Activated T-cell treated with anti-CD3 and anti-CD28 coated beads for 4 hours (primary cell): ENCODE data around the gene ADCYAP1R1.

Experiments used
- DNase-seq: peaks from one replicate; pipeline ENCODE4 v3.0.0-alpha.2; 2020

The ADCYAP1R1 gene

DNA sequence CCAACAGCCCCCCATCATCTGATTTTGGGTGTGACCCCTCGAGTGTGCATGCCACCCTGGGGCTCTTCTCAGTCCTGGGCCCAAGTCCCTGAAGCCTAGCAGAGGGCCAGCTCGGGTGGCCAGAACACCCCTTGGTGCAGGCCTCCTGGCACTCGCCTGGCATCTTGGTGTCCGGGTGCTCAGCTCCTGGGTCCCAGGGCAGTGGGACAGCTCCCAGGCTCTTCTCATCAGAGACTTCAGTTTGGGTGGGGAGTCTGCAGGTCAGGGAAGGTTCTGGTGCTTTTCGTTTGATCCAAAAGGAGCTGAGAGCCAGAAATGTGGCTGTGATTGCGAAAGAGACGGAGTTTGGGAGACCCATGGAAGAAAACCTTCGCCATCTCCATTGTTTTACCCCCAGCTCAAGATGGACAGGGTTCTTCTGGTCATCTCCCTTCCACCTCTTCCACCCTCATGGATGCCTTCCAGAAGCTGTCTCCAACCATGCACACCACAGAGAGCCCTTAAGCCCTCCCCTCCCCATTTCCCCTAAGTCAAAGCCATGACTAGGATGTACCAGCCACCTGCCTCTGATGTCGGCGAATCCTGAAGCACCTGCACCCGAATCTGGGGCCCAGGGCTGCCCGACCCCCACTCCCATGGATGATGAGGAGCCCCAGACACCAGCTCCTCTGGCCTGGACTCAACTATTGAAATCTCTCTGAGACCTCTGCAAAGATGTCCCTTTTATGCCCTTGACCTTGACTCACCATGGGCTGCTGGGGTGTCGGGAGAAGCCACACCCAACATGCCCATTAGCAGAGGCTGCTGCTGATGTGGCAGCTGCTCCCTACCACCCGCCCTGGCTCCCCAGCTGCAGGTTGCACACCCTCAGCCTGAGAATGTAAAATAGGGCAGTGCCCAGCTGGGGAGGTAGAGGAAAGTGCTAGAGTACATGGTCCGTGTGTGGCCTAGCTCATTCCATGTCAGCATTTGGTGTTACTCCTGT lies 55.3 kb downstream of the ADCYAP1R1 start:
- DNase-seq: no peak

DNA sequence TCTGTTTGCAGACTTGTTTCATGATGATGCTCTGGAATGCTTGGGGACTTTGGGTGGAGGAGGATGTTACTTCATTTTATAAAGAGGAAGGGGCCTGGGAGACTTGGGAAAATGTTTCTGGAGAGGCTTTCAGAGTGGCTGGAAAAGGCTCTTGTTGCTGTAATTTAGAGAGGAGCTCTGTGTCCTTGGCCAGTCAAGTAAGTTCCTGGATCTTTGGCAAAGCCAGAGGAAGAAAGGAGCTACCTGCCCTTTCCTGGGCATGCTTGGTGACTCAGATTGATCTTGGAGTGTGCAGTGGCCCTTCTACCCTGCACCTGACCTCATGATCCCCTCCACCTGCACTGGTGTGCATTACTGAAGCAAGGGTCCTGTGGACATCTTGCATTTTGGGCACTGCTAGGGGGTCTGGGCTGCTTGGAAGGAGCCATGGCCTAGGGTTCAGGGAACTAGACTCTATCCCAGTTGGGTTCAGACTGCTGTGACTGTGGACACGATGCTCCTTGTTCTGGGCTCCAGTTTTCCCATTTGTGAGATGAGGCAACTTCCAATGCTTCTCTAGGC lies 56.1 kb downstream of the ADCYAP1R1 start:
- no peak for DNase-seq

DNA sequence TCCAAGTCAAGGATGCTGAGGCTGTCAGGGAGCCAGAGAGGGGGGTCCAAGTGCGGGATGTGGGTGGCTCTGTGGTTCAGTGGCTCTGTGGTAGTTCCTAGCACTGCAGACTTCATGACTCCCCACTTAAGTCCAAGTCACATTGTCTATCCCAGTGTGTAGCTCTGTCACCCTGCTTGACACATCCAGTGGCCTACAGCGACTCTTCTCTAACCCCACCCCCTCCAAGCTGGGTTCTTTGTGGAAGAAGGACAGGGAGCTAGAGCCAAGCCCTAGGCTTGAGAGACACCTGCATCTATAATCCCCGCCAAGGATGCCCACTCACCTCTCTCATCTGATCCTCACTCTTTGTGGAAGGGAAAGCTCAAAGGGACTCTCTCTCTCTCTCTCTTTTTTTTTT lies 57.6 kb downstream of the ADCYAP1R1 start:
- no peak for DNase-seq

DNA sequence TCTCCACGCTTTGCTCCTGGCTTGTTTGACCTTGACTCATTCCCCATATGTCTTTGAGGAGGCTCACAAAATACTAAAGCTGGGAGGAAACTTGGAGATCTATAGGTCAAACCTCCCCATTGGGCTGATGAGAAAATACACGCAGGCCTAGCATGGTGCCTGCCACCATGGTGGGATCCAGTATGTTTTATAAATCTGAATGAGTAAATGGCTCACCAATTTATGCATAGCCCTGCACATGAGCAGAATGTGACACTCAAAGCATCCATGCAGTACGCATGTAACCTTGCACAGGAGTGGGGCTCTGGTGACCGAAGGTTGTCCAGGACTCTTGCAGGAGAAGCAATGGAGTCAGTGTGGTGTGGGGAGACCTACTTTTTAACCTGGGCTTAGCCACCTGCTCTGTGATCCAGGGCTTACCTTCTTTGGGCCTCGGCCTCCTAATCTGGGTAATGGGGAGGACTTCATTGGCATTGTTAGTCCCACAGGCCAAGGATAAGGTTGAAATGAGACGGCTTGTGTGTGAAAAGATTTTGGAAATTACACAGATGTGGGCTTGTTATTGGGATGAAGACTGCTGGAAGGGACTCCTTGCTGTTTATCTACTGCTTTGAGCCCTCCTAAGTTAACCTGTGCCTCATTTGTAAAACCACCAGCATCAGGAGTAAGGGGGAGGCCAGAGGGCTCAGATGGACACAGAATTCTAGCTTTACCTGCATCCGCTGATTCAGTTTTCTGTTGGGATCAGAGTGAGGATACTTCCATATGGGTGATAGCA lies 58.4 kb downstream of the ADCYAP1R1 start:
- no peak for DNase-seq

DNA sequence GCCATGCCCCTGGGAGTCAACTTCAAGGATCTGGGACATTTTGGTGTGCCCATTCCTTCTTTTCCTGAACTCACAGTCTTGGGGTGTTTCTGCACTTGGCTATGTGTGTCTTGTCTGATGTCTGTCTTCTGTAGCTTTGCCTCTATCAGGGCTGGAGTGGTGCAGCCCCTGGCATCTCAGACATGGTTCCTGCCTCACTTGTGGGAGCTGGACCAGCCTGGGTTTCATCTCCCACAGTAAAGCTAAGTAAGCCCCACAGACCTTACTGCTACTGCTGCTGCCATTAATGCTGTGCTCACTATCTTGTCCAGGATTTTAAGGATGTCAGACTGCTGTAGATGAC lies 59.0 kb downstream of the ADCYAP1R1 start:
- DNase-seq: no peak

DNA sequence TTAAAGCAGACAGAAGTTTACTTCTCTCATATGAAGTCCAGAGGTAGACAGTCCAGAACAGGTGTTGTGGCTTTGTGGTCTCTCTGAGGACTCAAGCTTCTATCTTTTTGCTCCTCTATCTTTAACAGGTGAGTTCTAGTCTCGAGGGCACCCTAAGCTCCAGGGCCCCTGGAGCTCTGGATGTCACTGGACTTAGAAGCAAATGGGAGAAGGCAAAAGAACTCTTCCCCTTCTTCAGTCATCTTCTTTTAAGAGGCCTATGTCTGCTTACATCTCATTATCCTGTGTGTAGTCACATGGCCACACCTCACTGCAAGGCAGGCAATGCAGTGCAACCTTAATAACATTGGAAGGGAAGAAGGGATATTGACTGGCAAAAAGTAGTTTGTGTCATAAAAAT lies 61.6 kb downstream of the ADCYAP1R1 start:
- no peak for DNase-seq

DNA sequence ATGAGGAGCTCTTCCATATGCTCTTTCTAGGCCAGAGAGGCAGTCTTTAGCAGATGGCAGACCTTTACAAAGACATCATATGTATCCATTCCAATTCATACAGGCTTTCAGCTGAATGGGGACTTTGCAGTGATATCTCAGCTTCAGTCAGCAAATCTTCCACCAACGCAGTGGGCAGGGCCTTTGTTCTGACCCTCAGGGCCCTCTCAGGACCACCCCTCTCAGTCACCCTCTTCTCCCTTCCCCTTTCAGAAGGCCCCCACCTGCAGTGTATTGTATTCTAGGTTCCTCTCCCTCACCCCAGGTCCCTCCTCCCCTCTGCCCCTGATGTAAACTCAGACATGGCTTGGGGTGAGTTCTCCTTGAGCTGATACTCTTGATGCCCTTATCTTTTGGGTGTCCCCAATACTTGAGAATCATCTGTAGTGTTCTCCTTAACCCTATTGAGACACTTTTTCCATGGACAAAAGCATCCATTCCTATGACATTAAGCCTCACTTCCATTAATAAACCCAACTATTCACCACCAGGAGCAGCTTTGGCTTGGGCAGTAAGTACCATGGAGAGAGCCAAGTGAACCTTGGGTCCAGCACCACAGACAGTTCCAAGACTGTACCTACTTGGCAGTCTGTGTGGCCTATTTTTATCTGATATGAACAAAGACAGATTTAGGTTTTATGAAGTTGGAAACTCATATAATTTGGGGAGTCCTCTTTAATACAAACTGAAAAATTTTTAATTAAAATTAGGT lies 62.7 kb downstream of the ADCYAP1R1 start:
- DNase-seq: no peak

DNA sequence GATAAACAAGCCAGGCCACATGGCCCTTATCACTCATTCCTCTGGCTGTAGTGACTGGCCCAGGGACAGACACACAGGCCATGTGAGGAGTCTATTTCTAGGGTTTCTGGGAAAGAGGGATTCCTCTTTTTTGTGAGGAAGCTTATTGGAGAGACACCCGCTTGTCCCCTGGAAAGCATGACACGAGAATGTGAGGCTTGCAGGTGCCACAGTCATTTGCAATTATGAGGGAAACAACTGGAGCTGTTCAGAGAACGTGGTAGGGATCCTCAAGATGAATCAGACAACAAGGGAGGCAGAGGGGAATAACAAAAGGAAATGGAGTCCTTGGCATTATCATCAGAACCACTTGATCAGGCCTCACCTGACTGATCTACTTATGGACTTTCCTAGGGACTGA lies 64.5 kb downstream of the ADCYAP1R1 start:
- DNase-seq: no peak

DNA sequence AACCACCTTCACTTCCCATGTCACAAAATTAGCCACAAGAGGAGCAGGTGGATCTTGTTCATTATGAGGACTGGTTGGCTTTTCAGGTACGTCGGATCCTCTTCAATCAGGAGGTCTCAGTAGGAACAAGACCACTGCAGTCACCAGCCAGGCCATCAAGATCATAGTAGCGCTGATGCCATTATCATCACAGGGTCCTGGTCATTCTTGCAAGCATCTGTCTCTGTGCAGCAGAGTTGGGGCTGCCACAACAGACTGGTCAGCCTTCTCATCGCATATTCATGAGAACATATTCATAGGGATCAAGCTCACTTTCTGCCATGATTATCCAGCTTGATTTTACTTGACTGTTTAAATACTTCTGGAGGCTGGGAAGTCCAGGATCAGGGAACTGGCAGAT lies 67.1 kb downstream of the ADCYAP1R1 start:
- DNase-seq: no peak

DNA sequence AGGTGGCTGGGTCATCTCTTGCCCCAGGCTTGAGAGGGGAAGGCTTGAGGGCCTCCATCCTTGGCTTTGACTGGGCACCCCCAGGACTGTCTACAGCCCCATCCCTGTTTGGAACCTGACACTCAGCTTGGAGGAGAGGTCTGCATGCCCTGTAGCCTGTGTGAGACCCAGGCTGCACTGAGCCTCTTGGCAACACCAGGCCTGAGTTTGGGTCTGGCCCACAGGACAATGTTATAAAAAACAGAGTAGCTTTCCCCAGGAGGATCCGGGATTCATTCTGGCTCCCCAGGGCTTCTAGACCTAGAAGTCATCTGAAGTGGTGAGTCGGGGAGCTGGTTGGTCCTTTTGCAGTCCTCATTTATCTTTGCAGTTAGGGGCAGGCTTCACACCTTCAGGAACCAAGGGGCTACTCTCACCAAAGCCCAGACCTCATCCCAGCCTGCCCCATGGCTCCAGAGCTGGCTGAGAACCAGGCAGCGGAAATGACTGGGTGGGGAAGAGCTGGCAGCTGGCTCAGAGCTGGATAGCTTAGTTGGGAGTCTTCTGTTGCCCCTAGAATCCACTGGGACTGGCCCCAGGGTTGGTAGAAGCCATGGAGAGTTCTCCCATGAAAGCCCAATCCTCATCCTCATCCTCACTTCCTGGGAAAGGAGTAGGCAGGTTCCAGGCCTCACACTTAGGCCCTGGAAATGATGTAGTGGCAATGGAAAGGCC lies 68.8 kb downstream of the ADCYAP1R1 start:
- DNase-seq: no peak

DNA sequence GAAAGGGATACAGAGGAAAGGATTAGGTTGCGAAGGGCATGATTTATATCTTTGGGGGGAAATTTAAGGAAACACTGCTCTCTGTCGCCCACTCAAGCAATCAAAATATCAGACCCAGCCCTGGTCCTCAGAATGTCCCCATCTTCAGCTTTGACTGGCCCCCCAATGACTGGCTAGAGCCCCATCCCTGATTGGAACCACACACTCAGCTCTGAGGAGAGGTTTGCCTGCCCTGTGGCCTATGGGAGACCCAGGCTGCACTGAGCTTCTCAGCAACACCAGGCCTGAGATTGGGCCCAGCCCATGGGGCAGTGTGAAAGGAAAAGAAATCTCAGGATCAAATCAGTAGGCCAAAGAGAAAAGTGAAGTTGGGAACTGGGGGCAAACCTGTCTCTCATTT lies 69.5 kb downstream of the ADCYAP1R1 start:
- no peak for DNase-seq

DNA sequence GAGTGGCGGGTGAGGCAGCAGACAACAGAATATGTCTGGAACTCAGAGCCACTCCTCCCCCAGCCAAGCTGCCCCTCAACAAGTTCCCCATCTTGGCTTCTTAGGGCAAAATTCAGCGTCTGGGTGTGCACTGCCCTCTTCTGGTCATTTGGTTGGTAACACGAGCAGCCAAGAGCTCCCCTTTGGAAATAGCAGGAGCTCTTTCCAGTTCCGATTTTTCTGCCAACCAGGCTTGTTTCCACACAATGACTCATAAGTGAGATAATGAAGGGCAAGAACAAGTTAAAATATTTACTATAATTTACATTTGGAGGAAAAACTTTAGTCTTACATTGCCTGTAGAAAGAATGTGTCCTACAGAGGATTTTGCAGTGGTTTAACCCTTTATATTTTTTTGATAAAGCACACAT lies 70.5 kb downstream of the ADCYAP1R1 start:
- no peak for DNase-seq

DNA sequence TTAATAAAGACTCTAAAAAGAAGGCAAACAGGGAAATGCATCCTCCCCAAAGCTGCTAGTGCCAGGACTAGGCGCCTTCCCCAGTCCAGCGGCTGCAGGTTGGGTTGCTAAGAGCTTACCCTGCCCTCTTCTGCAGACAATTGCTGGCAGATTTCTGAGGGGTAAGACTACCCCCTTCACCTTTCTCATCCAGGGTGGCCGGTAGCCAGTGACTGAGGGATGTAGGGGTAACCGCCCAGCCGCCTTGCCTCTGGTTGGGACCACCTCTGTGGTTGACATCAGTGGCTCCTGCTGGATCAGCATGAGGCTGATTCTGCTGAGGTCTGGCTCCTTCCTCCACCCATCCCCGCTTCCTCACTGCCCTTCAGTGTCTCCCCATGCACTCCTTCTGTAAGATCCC lies 71.2 kb downstream of the ADCYAP1R1 start:
- DNase-seq: no peak

DNA sequence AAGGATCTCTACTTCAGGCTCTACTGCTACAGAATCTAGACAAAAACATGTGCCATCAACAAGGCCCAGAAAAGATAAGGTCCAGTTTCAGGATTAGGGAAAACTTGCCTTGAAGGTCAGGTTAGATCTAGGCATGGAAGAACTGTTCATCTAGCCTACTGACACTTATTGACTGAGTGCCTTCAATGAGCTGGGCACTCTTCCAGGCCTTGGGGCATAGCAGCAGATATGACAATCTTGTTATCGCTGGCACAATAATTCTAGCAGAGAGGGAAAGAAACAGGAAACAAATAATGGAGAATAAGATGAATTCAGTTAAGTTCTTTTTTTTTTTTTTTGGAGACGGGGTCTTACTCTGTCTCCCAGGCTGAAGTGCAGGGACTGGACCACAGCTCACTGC lies 71.6 kb downstream of the ADCYAP1R1 start:
- DNase-seq: no peak

DNA sequence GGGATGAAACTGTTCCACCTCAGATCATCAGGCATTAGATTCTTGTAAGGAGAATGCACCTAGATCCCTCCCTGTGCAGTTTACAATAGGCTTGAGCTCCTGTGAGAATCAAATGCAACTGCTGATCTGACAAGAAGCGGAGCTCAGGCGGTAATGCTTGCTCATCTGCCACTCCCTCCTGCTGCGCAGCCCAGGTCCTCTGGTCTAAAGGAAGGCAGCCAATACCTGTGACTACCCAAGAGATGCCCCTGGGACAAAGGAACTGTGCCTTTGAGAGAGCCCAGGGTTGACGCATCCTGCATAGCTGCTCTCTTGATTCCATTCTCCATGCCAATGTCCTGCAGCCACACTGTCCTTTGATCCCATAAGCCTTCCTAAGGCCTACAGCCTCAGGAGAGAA lies 73.1 kb downstream of the ADCYAP1R1 start:
- DNase-seq: no peak

DNA sequence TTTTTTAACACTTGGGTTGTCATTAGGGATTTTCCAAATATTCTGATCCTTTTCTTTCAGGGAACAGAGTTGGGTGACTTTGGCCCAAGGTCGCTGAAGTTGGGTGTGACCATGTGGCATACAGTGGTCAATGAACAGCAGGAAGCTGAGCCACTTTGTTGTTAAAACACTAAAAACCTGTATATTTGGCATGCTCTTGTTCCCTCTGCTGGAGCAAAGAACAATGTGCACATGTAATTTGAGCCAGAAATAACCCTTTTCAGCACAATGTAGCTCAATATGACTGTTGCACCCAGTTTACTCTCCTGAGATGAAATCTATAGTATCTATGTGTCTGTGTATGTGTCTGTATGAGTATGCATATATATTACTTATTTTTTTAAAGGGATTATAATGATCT lies 74.9 kb downstream of the ADCYAP1R1 start:
- DNase-seq: no peak

DNA sequence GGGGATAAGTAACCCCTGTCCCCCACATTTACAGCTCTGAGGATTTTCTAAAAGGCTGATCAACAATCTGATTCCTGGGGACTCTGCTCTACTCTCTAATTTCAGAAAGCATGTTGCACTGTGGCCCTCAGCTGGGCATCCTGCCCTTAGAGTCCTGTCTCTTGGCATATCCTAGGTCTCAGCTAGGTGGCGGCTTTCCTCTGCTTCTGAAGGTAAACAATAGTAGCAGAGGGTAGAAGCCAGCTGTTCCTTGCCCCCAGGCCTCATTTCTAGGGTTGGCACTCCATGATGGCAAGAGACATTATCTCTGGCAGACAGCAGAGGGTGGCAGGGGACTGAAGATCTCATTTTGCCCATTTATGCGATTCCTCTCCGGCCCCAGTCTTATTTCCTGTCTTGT lies 77.0 kb downstream of the ADCYAP1R1 start:
- no peak for DNase-seq

DNA sequence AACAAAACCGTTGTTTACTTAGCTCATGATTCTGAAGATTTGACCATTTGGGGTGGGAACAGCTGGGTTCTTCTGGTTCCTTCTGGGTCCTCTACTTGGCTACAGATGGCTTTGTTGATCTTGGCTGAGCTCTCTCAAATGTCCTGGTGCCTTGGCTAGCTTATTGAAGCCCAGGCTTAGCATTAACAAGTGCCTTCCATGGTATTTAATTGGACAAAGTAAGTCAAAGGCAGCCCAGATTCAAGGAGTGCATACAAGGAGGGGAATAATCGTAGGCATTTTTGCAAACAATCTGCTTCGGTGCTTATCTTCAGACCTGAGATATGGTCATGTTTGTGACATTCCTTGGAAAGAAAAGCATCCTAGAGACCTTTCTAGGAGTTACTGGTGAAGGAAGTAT lies 81.4 kb downstream of the ADCYAP1R1 start:
- no peak for DNase-seq

DNA sequence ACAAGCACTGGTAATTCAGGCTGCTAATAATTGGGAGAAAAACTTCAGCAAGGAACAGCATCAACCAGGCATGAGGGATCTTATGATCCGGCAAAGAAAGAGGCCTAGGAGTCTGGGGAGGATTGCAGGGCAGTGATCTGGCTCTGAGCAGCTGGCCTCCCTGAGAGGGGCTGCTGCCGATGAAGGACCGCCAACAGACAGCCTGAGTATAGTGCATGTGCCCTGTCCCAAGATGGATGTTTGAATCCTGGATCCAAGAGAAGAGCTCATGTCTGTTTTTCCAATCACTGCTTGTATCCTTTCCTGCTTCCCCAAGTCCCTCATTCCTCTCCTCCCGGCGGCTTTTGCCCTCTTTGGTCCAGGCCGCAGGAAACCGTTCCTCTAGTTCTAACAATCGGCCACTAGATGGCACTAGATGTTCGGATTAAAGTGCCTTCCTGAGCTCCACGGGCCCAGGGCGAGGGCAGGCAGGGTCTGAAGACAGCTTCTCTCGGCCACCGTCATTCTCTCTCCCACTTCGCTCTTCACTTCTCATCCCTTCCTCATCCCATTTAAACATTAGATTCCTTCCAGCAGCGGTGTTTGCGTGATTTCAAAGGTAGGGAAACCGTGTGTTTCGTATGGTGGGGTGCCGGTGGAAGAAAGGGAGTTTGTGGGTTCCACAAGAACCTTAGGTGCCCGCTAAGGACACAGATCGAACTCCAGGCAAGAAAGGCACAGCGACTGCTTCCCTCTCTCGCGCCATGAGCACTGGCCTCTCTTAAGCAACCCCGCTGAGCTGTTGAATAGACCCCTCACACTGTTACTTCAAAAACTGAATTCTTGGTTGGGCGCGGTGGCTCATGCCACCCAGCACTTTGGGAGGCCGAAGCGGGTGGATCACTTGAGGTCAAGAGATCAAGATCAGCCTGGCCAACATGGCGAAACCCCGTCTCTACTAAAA lies 82.4 kb downstream of the ADCYAP1R1 start:
- DNase-seq: peak; percentile 17

DNA sequence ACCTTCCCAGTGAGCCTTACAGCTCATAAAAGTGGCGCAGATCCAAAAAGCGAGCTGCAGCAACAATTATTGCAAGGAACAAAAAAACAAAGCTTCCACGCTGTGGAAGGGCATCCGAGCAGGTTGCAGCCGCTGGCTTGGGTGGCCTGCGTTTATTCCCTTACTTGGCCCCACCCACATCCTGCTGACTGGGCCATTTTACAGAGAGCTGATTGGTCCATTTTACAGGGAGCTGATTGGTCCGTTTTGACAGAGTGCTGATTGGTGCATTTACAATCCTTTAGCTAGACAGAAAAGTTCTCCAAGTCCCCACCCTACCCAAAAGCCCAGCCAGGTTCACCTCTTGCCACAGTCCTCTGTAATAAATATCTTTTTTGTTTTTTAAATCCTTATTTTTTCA lies 85.1 kb downstream of the ADCYAP1R1 start:
- no peak for DNase-seq

DNA sequence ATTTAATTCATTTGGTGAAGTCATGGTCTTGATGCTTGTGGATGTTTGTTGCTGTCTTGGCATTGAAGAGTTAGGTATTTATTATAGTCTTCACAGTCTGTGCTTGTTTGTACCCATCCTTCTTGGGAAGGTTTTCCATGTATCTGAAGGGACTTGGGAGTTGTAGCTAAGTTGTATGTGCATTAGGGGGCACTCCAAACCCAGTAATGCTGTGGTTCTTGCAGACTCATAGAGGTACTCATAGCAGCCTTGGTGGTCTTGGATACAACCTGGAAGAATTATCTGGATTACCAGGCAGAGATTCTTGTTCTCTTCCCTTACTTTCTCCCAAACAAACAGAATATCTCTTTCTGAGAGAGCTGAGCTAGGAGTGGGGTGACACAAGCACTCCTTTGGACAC lies 93.2 kb downstream of the ADCYAP1R1 start:
- DNase-seq: no peak
